Common myeloid progenitor, CD34-positive (primary cell): ENCODE measurements around the gene SEMA4A.
"Not testable (repeated sequence)": the region's sequence is repeated elsewhere in the genome, so short reads cannot be mapped to it uniquely, and the experiment has no call there.

ENCODE experiments used
- CTCF ChIA-PET: fragments of 350-600 bp; sonication (Branson Sonifier 250); formaldehyde crosslinking; loops from one replicate; lab custom pipeline; 2021; ENCODE audit warnings: antibody characterized with exemption; lab: Charles Lee
- POLR2A ChIA-PET: fragments of 350-600 bp; sonication (Branson Sonifier 250); formaldehyde crosslinking; loops from one replicate; lab custom pipeline; 2021; ENCODE audit warnings: antibody characterized with exemption; lab: Charles Lee
- DNase-seq, 3 donors: peaks; one replicate each; pipeline versions ENCODE4 v3.0.0 to v3.0.0-alpha.2; 2013
- H3K27ac ChIP-seq, 2 experiments: 1 replicate in 1 of 2; 2 replicates in 1 of 2; pipeline ENCODE4 v1.7.0; 2013; ENCODE audit warnings: inconsistent platforms in 2 of 2, low read length in 2 of 2, mild to moderate bottlenecking in 2 of 2, low read depth in 1 of 2, moderate library complexity in 1 of 2; ENCODE audit not compliant: severe bottlenecking in 2 of 2, insufficient read depth in 1 of 2, poor library complexity in 1 of 2
- H3K27me3 ChIP-seq, 5 experiments: replicated peaks in 2 of 5; 1 replicate in 3 of 5; 2 replicates in 2 of 5; pipeline versions ENCODE4 v1.6.1 to v1.7.0; 2013; ENCODE audit warnings: low read length in 4 of 5, mild to moderate bottlenecking in 2 of 5, moderate library complexity in 2 of 5, inconsistent platforms in 1 of 5; ENCODE audit not compliant: insufficient read depth in 5 of 5, control insufficient read depth in 4 of 5
- H3K36me3 ChIP-seq, 4 experiments: 1 replicate in 2 of 4; 2 replicates in 2 of 4; pipeline versions ENCODE4 v1.6.1 to v1.7.0; 2013; ENCODE audit warnings: low read length in 3 of 4, control low read depth in 1 of 4, mild to moderate bottlenecking in 1 of 4; ENCODE audit not compliant: control insufficient read depth in 4 of 4, insufficient read depth in 4 of 4
- H3K4me1 ChIP-seq, 4 experiments: 1 replicate in 3 of 4; 2 replicates in 1 of 4; pipeline versions ENCODE4 v1.6.1 to v1.7.1; 2013; ENCODE audit warnings: low read length in 3 of 4, mild to moderate bottlenecking in 3 of 4, control low read depth in 1 of 4, inconsistent platforms in 1 of 4, moderate library complexity in 1 of 4; ENCODE audit not compliant: control insufficient read depth in 4 of 4, insufficient read depth in 4 of 4; ENCODE audit errors: control extremely low read depth in 1 of 4
- H3K4me3 ChIP-seq, 7 experiments: 1 replicate in 4 of 7; 2 replicates in 3 of 7; pipeline versions ENCODE4 v1.5.1 to v1.7.0; 2013; ENCODE audit warnings: mild to moderate bottlenecking in 7 of 7, low read length in 6 of 7, moderate library complexity in 6 of 7, inconsistent platforms in 2 of 7, low read depth in 2 of 7, control low read depth in 1 of 7; ENCODE audit not compliant: insufficient read depth in 4 of 7, control insufficient read depth in 1 of 7; ENCODE audit errors: extremely low read depth in 1 of 7
- H3K9me3 ChIP-seq, 5 experiments: 1 replicate in 4 of 5; 2 replicates in 1 of 5; pipeline versions ENCODE4 v1.6.1 to v1.7.1; 2013; ENCODE audit warnings: low read length in 4 of 5, mild to moderate bottlenecking in 2 of 5, inconsistent platforms in 1 of 5, low read depth in 1 of 5, moderate library complexity in 1 of 5; ENCODE audit not compliant: control insufficient read depth in 4 of 5, insufficient read depth in 2 of 5; ENCODE audit errors: control extremely low read depth in 1 of 5
- WGBS: methylation state at CpG from one replicate; pipeline ENCODE4 v1.1.5; 2013; ENCODE audit not compliant: insufficient coverage; 5-methylcytosine and 5-hydroxymethylcytosine counted together

SEMA4A gene

DNA sequence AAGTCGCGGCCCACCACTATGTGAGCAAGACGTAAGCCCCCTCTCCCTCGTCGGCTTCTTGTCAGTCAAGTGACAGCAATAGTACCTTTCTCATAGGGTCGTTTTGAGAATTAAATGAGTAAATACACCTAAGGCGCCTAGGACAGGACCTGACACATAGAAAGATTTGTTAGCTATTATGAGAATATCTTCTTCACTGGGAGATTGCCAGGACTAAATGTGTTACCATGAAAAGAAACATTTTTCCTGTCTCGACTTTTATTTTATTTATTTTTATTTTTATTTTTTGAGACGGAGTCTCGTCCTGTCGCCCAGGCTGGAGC, 60.2 kb downstream of the SEMA4A start:
- no peak for DNase-seq
- ChIA-PET POLR2A (interaction anchor here (1.0 to 1.3 kb wide), 2 partner anchors 11 to 20 kb away, joined by 3 to 4 read pairs; partner anchors contain the start of gene SLC25A44), CTCF (interaction anchor here (0.6 to 2.9 kb wide), 8 partner anchors 10 to 318 kb away, joined by 3 to 13 read pairs (median 4); no protein-coding TSS in a partner anchor)
- Histone ChIP-seq H3K27me3 (no peaks in the 10 kb centered on the region), H3K9me3 (no peaks in the 10 kb centered on the region), H3K4me1 (peaks cover 13 to 43% (median 32%) of the 10 kb centered on the region in 4 experiments), H3K36me3 (peaks cover 6 to 43% (median 17%) of the 10 kb centered on the region in 4 experiments), H3K27ac (peak overlapping the region; percentile 98), H3K4me3 (peak overlapping the region; percentile 64 to 98 (median 92))
- WGBS, result 31% methylated on average over 7 of the region's 11 CpGs

DNA sequence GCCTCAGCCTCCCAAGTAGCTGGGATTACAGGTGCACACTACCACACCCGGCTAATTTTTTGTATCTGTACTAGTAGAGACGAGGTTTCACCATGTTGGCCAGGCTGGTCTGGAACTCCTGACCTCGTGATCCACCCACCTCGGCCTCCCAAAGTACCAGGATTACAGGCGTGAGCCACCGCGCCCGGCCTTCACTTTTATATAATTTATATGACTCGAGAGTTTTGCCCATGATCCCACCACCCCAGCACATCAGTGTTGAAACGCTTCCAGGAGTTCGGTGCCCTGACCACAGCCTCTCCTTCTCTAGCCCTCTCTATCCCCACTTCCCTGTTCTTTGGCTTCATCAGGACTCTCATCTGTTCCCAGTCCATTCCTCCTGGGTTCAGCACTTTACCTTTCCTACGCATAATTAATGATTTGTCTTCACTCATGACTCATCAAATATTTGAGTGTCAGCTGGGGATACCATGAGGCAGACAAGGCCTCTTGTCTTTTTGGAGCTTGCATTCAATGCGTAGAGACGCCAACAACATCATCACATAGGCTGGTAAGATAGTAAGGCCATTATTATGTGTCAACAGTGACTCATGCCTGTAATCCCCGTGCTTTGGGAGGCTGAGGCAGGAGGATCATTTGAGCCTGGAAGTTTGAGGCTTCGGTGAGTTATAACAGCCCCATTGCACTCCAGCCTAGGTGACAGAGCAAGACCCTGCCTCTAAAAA, 60.8 kb downstream of the SEMA4A start:
- Histone ChIP-seq H3K27me3 (no peaks in the 10 kb centered on the region), H3K36me3 (peaks cover 3 to 37% (median 18%) of the 10 kb centered on the region in 4 experiments), H3K4me3 (peak overlapping the region in 6 of 7 experiments; percentile 2 to 98 (median 92)), H3K4me1 (peaks cover 19 to 47% (median 35%) of the 10 kb centered on the region in 4 experiments), H3K9me3 (no peaks in the 10 kb centered on the region), H3K27ac (peak overlapping the region; percentile 98)
- peak in 2 of 3 donors; percentile 42 to 57 for DNase-seq
- POLR2A ChIA-PET, result no interaction called here
- WGBS, result 77% methylated on average over 10 of the region's 16 CpGs
- CTCF ChIA-PET, result interaction anchor here (0.6 to 2.9 kb wide), 11 partner anchors 9 to 318 kb away, joined by 3 to 13 read pairs (median 3); no protein-coding TSS in a partner anchor

GRCh38 chr1:156216361-156217086, 63.1 kb downstream of the SEMA4A start:
- peaks cover 2 to 24% (median 11%) of the 10 kb centered on the region in 4 experiments for H3K36me3 ChIP-seq
- DNase-seq, result peak in 2 of 3 donors; percentile 31 to 35
- H3K27me3 ChIP-seq, H3K27ac ChIP-seq, H3K4me3 ChIP-seq, POLR2A ChIA-PET, H3K9me3 ChIP-seq: not testable (repeated sequence)
- 97% methylated on average over 34 of the region's 55 CpGs for WGBS
- H3K4me1 ChIP-seq, result peaks cover 20 to 54% (median 38%) of the 10 kb centered on the region in 4 experiments
- CTCF ChIA-PET, result interaction anchor here (1.7 kb wide), 1 partner anchor 71 kb away, joined by 3 read pairs; no protein-coding TSS in a partner anchor

GRCh38 chr1:156217871-156218270, 64.5 kb downstream of the SEMA4A start:
- WGBS, result 0% methylated on average over 2 of the region's 2 CpGs
- H3K9me3 ChIP-seq, result no peaks in the 10 kb centered on the region
- POLR2A ChIA-PET, result interaction anchor here (0.6 kb wide), 1 partner anchor 17 kb away, joined by 7 read pairs; no protein-coding TSS in a partner anchor
- CTCF ChIA-PET, result interaction anchor here (1.1 to 16.8 kb wide), 5 partner anchors 17 to 121 kb away, joined by 3 to 399 read pairs (median 4); partner anchors contain the start of gene SEMA4A
- no peaks in the 10 kb centered on the region for H3K27me3 ChIP-seq
- H3K4me3 ChIP-seq, result peak overlapping the region in 5 of 7 experiments; percentile 14 to 61 (median 51)
- DNase-seq, result peak; percentile 75 to 91 (median 90)
- H3K36me3 ChIP-seq, result peaks cover 4 to 28% (median 20%) of the 10 kb centered on the region in 4 experiments
- peaks cover 20 to 54% (median 38%) of the 10 kb centered on the region in 4 experiments for H3K4me1 ChIP-seq
- H3K27ac ChIP-seq, result peak overlapping the region; percentile 37 to 74

DNA sequence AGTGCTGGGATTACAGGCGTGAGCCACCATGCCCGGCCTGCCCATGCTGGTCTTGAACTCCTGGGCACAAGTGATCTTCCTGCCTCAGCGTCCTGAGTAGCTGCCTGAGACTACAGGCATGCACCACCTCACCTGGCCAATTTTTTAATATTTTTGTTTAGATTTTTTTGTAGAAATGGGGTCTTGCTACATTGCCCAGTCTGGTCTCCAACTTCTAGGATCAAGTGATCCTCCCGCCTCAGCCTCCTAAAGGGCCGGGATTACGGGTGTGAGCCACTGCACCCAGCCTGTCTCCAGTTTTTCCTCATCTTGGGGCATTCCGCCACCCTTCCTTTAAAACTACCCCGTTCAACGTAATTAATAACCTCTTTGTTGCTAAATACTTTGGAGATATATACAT, 66.8 kb downstream of the SEMA4A start:
- CTCF ChIA-PET, result interaction anchor here (0.9 to 16.8 kb wide), 5 partner anchors 12 to 90 kb away, joined by 3 to 399 read pairs (median 4); partner anchors contain the start of gene SEMA4A
- POLR2A ChIA-PET, result interaction anchor here (0.9 kb wide), 1 partner anchor 59 kb away, joined by 5 read pairs; no protein-coding TSS in a partner anchor
- Histone ChIP-seq H3K4me3 (no peak overlapping the region), H3K36me3 (peaks cover 4 to 40% (median 25%) of the 10 kb centered on the region in 4 experiments), H3K27me3 (no peaks in the 10 kb centered on the region), H3K4me1 (peaks cover 16 to 43% (median 29%) of the 10 kb centered on the region in 4 experiments), H3K27ac (peak overlapping the region in 1 of 2 experiments; percentile 52), H3K9me3 (no peaks in the 10 kb centered on the region)
- WGBS, result 100% methylated on average over 5 of the region's 9 CpGs
- no peak for DNase-seq

GRCh38 chr1:156221986-156222692, 68.8 kb downstream of the SEMA4A start:
- H3K27me3 ChIP-seq, result no peaks in the 10 kb centered on the region
- DNase-seq, result no peak
- CTCF ChIA-PET, result interaction anchor here (0.6 to 16.8 kb wide), 6 partner anchors 10 to 156 kb away, joined by 3 to 399 read pairs (median 3); partner anchors contain the start of gene SEMA4A
- H3K27ac ChIP-seq, result peak overlapping the region in 1 of 2 experiments; percentile 5
- WGBS, result 97% methylated on average over 5 of the region's 13 CpGs
- POLR2A ChIA-PET, result no interaction called here
- no peak overlapping the region for H3K4me3 ChIP-seq
- H3K4me1 ChIP-seq, result peaks cover 16 to 45% (median 32%) of the 10 kb centered on the region in 4 experiments
- no peaks in the 10 kb centered on the region for H3K9me3 ChIP-seq
- H3K36me3 ChIP-seq, result peaks cover 4 to 49% (median 30%) of the 10 kb centered on the region in 4 experiments
